NT2/D1 (cell line): ENCODE results near the gene SATB2.
A peak's percentile ranks its signal among the peaks of the same experiment; 100 is the strongest.

Experiments used
- DNase-seq: peaks from one replicate; pipeline ENCODE4 v3.0.0-alpha.2; 2011; ENCODE audit warnings: low read depth, low spot score
- H3K27me3 ChIP-seq: 2 replicates; pipeline ENCODE4 v1.6.0; 2011; ENCODE audit warnings: mild to moderate bottlenecking; ENCODE audit not compliant: insufficient read length, insufficient read depth
- H3K36me3 ChIP-seq: 2 replicates; pipeline ENCODE4 v1.6.1; 2011; ENCODE audit warnings: mild to moderate bottlenecking, low read length, mixed read lengths; ENCODE audit not compliant: insufficient read depth, insufficient read length
- H3K4me1 ChIP-seq: 2 replicates; pipeline ENCODE4 v1.5.1; 2011; ENCODE audit not compliant: insufficient read depth, insufficient read length
- H3K4me3 ChIP-seq: 2 replicates; pipeline ENCODE4 v1.5.1; 2011; ENCODE audit warnings: low read depth; ENCODE audit not compliant: insufficient read length
- H3K9ac ChIP-seq: 2 replicates; pipeline ENCODE4 v1.6.0; 2011; ENCODE audit warnings: low read depth; ENCODE audit not compliant: insufficient read length
- H3K9me3 ChIP-seq: 2 replicates; pipeline ENCODE4 v1.5.1; 2011; ENCODE audit warnings: mild to moderate bottlenecking, low read length; ENCODE audit not compliant: insufficient read depth
- SUZ12 ChIP-seq: IDR thresholded peaks from 2 replicates; pipeline ENCODE4 v1.6.1; 2011; ENCODE audit not compliant: insufficient read length, insufficient read depth; ENCODE audit errors: extremely low read depth
- YY1 ChIP-seq: IDR thresholded peaks from 2 replicates; pipeline ENCODE4 v1.6.1; 2011; ENCODE audit not compliant: insufficient read length, insufficient read depth
- ZNF274 ChIP-seq: IDR thresholded peaks from 2 replicates; pipeline ENCODE4 v1.6.1; 2011; ENCODE audit warnings: mild to moderate bottlenecking, low read depth, low read length

Gene SATB2

DNA sequence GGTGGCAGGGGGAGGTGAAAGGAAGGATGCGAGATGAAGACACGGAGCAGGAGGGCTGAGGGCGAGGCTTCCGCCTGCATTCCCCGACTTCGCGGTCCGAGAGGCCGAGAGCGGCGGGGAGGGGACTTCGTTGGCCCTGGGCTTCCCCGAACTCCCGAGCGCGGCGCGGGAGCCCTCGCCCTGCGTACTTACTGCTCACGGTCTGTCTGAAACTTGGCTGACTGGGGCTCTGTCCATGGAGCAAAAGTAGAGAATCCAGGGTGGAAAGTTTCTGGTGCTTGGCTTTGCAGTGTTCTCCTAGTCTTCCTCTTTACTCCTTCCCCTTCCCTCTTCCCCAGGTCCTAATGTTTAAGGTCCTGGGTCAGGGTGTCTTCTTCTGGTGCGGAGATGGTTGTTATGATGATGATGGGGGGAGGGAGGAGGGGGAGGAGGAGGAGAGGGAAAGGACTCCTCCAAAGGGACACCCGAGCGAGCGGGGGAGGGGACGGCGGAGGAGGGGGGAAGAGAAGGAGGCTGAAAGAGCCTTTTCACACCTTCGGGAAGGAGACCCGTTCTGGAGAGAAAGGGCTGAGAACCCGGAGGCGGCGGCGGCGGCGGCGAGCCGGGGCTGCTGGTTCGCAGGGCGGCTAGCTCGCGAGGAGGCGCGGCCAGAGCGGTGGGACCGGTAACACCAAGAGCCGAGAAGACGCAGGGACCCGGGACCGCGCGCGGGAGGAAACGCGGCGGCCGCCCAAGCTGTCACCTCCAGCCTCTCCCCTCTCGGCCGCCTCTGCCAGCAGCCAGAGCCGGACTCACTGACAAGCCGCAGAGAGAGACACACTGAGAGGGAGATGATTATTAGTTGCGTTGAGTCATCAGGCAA, at the start of gene SATB2:
Gene SATB2, minus strand, starts transcription at position 793 of the 862 bp plus-strand sequence. CDS start 1,902 bp downstream, outside the sequence.
- Histone ChIP-seq H3K4me1 (peaks cover 6% of the 10 kb centered on the region), H3K9ac (peak within 1 kb of the TSS; percentile 91), H3K4me3 (peak within 1 kb of the TSS; percentile 93), H3K9me3 (no peaks in the 10 kb centered on the region), H3K27me3 (peaks cover 64% of the 10 kb centered on the region), H3K36me3 (no peaks in the 10 kb centered on the region)
- DNase-seq: no peak
- TF ChIP-seq ZNF274 (no peak), SUZ12 (no peak)

DNA sequence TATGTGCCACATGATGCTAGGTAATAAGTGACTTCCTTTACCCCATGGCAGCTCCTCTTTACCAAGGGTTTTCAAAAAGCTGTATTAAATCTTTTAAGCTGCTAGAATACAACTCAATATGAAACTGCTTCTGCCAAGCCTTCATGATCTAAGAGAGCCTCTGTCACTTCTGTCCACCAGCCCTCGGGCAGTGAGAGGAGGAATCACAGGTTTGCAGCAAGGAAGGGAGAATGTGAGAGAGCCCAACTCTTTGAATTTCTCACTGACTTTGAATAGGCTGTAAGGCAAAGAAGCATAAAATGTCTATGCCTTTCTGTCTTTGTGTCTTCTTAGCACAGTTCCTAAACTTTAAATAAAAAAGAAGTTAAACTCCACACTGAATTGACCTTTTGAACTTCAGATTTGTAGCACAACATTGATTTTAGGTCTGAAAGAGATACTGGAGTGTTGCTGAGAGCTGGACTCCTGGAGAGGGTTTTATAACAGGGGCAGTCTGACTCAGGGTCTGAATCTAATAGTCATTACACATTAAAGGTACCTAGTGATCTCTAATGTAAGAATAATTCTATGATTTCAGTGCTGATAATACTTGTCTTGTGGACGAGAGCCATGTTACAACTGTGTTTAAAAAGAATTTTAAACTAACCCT, 48.1 kb upstream of the SATB2 start:
- no peaks in the 10 kb centered on the region for H3K9me3 ChIP-seq
- no peaks in the 10 kb centered on the region for H3K27me3 ChIP-seq
- H3K4me1 ChIP-seq: no peaks in the 10 kb centered on the region
- TF ChIP-seq ZNF274: no peak
- no peak for TF ChIP-seq SUZ12
- no peak for TF ChIP-seq YY1
- H3K4me3 ChIP-seq: no peak overlapping the region
- no peak for DNase-seq
- H3K36me3 ChIP-seq: no peaks in the 10 kb centered on the region
- H3K9ac ChIP-seq: no peak overlapping the region

DNA sequence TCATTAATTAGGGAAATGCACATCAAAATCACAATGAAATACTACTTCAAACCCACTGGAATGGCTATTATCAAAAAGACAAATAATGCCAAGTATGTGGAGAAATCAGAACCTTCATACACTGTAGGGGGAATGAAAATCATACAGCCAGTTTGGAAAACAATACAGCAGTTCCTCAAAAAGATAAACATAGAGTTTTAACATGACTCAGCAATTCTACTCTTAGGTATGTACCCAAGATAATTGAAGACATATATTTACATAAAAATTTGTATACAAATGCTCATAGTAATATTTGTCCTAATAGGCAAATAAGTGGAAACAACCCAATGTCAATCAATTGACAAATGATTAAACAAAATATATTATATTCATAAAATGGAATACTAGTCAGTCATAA, 45.4 kb upstream of the SATB2 start:
- DNase-seq: no peak
- no peaks in the 10 kb centered on the region for H3K9me3 ChIP-seq
- H3K9ac ChIP-seq: no peak overlapping the region
- no peaks in the 10 kb centered on the region for H3K4me1 ChIP-seq
- no peaks in the 10 kb centered on the region for H3K36me3 ChIP-seq
- no peaks in the 10 kb centered on the region for H3K27me3 ChIP-seq
- no peak overlapping the region for H3K4me3 ChIP-seq
- TF ChIP-seq YY1: no peak
- no peak for TF ChIP-seq SUZ12
- TF ChIP-seq ZNF274: no peak

DNA sequence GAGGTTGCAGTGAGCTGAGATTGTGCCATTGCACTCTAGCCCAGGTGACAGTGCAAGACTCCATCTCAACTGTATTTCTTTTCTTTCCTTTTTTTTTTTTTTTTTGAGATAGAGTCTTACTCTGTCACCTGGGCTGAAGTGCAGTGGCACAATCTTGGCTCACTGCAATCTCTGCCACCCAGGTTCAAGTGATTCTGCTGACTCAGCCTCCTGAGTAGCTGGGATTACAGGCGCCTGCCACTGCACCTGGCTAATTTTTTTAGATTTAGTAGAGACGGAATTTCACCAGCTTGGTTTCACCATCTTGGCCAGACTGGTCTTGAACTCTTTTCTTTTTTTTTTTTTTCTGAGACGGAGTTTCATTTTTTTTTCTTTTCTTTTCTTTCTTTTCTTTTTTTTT, 41.3 kb upstream of the SATB2 start:
- no peaks in the 10 kb centered on the region for H3K9me3 ChIP-seq

DNA sequence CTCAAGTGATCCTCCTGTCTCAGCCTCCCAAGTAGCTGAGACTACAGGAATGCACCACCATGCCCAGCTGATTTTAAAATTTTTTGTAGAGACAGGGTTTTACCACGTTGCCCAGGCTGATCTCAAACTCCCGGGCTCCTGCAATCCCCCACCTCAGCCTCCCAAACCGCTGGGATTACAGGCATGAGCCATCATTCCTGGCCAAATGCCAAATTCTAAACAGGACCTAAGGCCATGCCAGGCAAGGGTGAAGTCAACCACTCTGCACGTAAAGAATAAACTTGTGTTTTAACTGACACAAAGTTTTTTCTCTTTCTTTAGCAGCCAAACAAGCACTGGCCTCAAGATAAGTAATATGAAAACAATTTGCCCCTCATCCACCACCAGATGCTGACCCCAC, 37.4 kb upstream of the SATB2 start:
- no peaks in the 10 kb centered on the region for H3K4me1 ChIP-seq

More for the DNA sequence above, 41.3 kb upstream of the SATB2 start:
- no peaks in the 10 kb centered on the region for H3K27me3 ChIP-seq
- no peak overlapping the region for H3K9ac ChIP-seq
- H3K4me1 ChIP-seq: no peaks in the 10 kb centered on the region
- H3K36me3 ChIP-seq: no peaks in the 10 kb centered on the region
- no peak for DNase-seq
- no peak overlapping the region for H3K4me3 ChIP-seq
- no peak for TF ChIP-seq YY1

DNA sequence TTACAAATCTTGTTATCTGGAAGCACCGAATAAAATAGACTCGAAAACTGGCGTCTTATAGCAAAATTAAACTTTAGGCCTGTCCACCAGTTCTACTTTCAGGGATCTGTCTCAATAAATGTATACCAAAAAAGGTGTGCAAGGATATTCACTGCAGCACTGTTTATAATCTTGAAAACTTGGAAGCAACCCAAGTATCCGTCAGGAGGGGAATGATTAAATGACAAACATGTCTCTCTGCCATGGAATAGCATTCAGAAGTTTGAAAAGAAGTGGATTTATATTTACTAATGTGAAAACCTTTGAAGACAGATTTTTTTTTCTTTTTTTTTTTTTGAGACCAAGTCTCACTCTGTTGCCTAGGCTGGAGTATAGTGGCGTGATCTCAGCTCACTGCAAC, 32.3 kb upstream of the SATB2 start:
- Histone ChIP-seq H3K4me3 (no peak overlapping the region), H3K36me3 (no peaks in the 10 kb centered on the region), H3K9ac (no peak overlapping the region), H3K27me3 (no peaks in the 10 kb centered on the region), H3K4me1 (no peaks in the 10 kb centered on the region), H3K9me3 (no peaks in the 10 kb centered on the region)
- TF ChIP-seq SUZ12 (no peak), YY1 (no peak), ZNF274 (no peak)
- no peak for DNase-seq

More for the DNA sequence above, 37.4 kb upstream of the SATB2 start:
- DNase-seq: no peak
- no peak overlapping the region for H3K9ac ChIP-seq
- no peaks in the 10 kb centered on the region for H3K9me3 ChIP-seq
- no peaks in the 10 kb centered on the region for H3K27me3 ChIP-seq
- TF ChIP-seq ZNF274 (no peak), SUZ12 (no peak), YY1 (no peak)
- no peaks in the 10 kb centered on the region for H3K36me3 ChIP-seq
- no peak overlapping the region for H3K4me3 ChIP-seq

DNA sequence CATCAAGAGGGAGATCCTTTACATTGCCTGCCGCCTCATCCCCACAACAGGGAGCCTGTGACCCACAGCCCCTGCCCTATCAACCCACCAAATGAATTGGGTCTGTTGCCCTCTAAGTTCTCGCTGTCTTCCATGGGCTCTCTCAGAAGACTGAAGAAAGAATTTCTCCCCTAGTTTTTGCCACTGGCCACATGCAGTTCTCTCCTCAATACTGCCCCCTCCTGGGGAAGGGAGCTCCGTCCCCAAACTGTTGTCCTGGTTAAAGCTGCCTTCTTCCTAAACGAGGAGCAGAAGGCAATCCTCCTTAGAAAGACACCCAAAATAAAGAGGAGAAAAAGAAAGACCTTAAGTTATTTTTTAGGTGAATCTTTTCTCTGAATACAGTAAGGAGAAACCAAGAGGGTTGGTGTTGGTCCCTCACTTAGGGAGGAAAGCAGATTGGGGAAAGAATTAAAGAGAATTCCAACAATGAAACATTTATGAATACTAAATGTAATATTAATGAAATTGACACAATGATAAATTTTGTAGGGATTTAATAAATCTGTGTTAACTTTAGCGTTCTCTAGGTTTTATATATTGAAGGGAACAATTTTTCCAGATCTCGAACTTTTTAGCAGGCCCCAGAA, 31.1 kb upstream of the SATB2 start:
- no peak overlapping the region for H3K9ac ChIP-seq
- no peaks in the 10 kb centered on the region for H3K9me3 ChIP-seq
- no peak overlapping the region for H3K4me3 ChIP-seq
- TF ChIP-seq ZNF274 (no peak), SUZ12 (no peak), YY1 (no peak)
- H3K27me3 ChIP-seq: no peaks in the 10 kb centered on the region
- no peaks in the 10 kb centered on the region for H3K4me1 ChIP-seq
- H3K36me3 ChIP-seq: no peaks in the 10 kb centered on the region
- DNase-seq: peak; percentile 63
